ENCODE data around the gene TMEM184A. TPM values are rescaled to one million over a fixed set of nuclear protein-coding genes. Genes with fewer than 3 reads are reported as not detected.
A peak's percentile ranks its signal among the peaks of the same experiment; 100 is the strongest.

Gene TMEM184A
- total and polyA plus RNA-seq, 2 of the 13 experiments (the other 11 are each of a cell fraction or from before 2014, with no cell fraction given): 9.5 to 20.4 TPM

DNA sequence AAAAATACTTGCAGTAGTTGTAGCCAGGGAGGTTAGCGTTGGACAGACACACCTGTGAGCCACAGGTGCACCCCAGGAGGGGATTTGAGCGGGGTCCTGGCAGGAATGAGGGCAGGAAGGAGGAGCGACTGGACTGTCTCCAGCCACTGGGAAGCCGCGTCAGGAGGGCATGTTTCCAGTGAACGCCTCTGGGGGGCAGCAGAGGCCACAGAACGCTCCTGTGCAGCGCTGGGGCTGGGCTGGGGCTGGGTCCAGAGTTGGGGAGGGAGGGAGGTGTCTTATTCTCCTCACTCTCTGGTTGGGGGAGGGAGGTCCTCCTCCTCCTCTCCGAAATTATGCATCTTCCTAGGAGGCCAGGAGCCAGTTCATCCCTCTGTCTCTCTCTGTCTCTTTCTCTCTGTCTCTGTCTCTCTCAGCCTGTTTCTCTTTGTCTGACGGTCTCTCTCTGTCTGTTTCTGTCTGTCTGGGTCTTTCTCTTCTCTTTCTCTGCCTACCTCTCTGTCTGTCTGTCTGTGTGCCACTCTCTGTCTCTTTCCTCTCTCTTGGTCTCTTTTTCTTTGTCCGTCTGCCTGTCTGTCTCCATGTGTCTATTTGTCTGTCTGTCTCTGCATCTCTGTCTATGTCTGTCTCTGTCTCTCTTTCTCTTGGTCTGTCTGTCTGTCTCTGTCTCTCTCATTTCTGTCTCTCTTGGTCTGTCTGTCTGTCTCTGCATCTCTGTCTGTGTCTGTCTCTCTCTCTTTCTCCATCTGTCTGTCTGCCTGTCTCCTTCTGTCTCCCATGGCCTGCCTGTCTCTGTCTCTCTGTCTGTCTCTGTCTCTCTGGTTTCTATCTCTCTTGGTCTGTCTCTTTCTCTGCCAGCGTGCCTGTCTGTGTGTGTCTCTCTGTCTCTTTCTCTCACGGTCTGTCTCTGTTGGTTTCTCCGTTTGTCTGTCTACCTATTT is 23.7 kb upstream of the TMEM184A start (continued):
- TF ChIP-seq, protein P1, sequence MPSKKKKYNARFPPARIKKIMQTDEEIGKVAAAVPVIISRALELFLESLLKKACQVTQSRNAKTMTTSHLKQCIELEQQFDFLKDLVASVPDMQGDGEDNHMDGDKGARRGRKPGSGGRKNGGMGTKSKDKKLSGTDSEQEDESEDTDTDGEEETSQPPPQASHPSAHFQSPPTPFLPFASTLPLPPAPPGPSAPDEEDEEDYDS (CRISPR knock-in tag; IDR thresholded peaks at IDR 0.05): no peak
- TF ChIP-seq ZFP36 (IDR thresholded peaks at IDR 0.05; ENCODE audit: borderline replicate concordance, low read depth, low read length, partially characterized antibody) (peak; percentile 6), RELA (CRISPR knock-in tag; IDR thresholded peaks at IDR 0.05) (no peak), JUND (CRISPR knock-in tag; IDR thresholded peaks at IDR 0.05) (no peak), ZNF776 (CRISPR knock-in tag; IDR thresholded peaks at IDR 0.05) (0 out of 2 replicates have a peak, but pooled peaks have one; percentile 26), ERF (CRISPR knock-in tag; IDR thresholded peaks at IDR 0.05) (0 out of 2 replicates have a peak, but pooled peaks have one; percentile 31), ZNF44 (CRISPR knock-in tag; IDR thresholded peaks at IDR 0.05) (no peak), EEA1 (CRISPR knock-in tag; IDR thresholded peaks at IDR 0.05; ENCODE audit: borderline replicate concordance) (no peak), FOXA3 (CRISPR knock-in tag; IDR thresholded peaks at IDR 0.05) (no peak), CCDC6 (CRISPR knock-in tag; IDR thresholded peaks at IDR 0.05) (no peak), TEAD2 (CRISPR knock-in tag; IDR thresholded peaks at IDR 0.05) (no peak), ZNF441 (CRISPR knock-in tag; IDR thresholded peaks at IDR 0.05; ENCODE audit: borderline replicate concordance) (no peak), BRD4 (CRISPR knock-in tag; IDR thresholded peaks at IDR 0.05) (no peak), RAD21 (CRISPR knock-in tag; IDR thresholded peaks at IDR 0.05) (peak; percentile 86), ZSCAN9 (CRISPR knock-in tag; IDR thresholded peaks at IDR 0.05; ENCODE audit: borderline replicate concordance) (no peak), ZSCAN30 (CRISPR knock-in tag; IDR thresholded peaks at IDR 0.05) (no peak), HNRNPLL (IDR thresholded peaks at IDR 0.05; ENCODE audit: low read depth, low read length, poor library complexity, severe bottlenecking) (no peak), SMAD9 (CRISPR knock-in tag; IDR thresholded peaks at IDR 0.05) (no peak)
- TF ChIP-seq, protein P2, sequence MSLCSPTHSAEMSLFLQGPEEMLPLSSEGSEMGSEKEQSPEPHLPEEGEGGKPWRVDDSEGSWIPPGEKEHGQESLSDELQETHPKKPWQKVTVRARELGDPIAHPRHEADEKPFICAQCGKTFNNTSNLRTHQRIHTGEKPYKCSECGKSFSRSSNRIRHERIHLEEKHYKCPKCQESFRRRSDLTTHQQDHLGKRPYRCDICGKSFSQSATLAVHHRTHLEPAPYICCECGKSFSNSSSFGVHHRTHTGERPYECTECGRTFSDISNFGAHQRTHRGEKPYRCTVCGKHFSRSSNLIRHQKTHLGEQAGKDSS (CRISPR knock-in tag; IDR thresholded peaks at IDR 0.05; ENCODE audit: borderline replicate concordance, low read depth): no peak
- TF ChIP-seq, protein P3, sequence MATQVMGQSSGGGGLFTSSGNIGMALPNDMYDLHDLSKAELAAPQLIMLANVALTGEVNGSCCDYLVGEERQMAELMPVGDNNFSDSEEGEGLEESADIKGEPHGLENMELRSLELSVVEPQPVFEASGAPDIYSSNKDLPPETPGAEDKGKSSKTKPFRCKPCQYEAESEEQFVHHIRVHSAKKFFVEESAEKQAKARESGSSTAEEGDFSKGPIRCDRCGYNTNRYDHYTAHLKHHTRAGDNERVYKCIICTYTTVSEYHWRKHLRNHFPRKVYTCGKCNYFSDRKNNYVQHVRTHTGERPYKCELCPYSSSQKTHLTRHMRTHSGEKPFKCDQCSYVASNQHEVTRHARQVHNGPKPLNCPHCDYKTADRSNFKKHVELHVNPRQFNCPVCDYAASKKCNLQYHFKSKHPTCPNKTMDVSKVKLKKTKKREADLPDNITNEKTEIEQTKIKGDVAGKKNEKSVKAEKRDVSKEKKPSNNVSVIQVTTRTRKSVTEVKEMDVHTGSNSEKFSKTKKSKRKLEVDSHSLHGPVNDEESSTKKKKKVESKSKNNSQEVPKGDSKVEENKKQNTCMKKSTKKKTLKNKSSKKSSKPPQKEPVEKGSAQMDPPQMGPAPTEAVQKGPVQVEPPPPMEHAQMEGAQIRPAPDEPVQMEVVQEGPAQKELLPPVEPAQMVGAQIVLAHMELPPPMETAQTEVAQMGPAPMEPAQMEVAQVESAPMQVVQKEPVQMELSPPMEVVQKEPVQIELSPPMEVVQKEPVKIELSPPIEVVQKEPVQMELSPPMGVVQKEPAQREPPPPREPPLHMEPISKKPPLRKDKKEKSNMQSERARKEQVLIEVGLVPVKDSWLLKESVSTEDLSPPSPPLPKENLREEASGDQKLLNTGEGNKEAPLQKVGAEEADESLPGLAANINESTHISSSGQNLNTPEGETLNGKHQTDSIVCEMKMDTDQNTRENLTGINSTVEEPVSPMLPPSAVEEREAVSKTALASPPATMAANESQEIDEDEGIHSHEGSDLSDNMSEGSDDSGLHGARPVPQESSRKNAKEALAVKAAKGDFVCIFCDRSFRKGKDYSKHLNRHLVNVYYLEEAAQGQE (IDR thresholded peaks at IDR 0.05; ENCODE audit: borderline replicate concordance in 1 of 2, low read depth in 1 of 2, low read length in 2 of 2): no peak
- TF ChIP-seq, protein P4, sequence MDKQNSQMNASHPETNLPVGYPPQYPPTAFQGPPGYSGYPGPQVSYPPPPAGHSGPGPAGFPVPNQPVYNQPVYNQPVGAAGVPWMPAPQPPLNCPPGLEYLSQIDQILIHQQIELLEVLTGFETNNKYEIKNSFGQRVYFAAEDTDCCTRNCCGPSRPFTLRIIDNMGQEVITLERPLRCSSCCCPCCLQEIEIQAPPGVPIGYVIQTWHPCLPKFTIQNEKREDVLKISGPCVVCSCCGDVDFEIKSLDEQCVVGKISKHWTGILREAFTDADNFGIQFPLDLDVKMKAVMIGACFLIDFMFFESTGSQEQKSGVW (CRISPR knock-in tag; IDR thresholded peaks at IDR 0.05; ENCODE audit: borderline replicate concordance): no peak

Measured in HepG2 (cell line).